OCI-LY7 (cell line): ENCODE results near the gene PC. TPM values are rescaled to one million over a fixed set of nuclear protein-coding genes. Genes with fewer than 3 reads are reported as not detected.

Experiments
- BruUV-seq: library from RNA; stranded (reverse); fragments of 400-500 nt; replicated peaks from 2 replicates; lab custom pipeline; 2021; lab: Mats Ljungman, UMichigan
- CTCF ChIA-PET: fragments of 300-600 bp; sonication (Branson Sonifier 250); formaldehyde crosslinking; loops from one replicate; lab custom pipeline; 2022; ENCODE audit warnings: antibody characterized with exemption; ENCODE audit not compliant: unreplicated experiment; lab: Charles Lee
- POLR2A ChIA-PET: fragments of 300-600 bp; sonication (Branson Sonifier 250); formaldehyde crosslinking; loops from one replicate; lab custom pipeline; 2022; ENCODE audit warnings: antibody characterized with exemption; lab: Charles Lee
- DNase-seq: peaks from one replicate; pipeline ENCODE4 v3.0.0-alpha.2; 2015; ENCODE audit warnings: low spot score
- H2AFZ ChIP-seq: fragments of 200-600 bp; sonication (generic), shearing (Covaris generic); 2 replicates; pipeline ENCODE4 v1.6.1; 2014; ENCODE audit warnings: mild to moderate bottlenecking, antibody characterized with exemption, low read length, moderate library complexity
- H3K27ac ChIP-seq: fragments of 200-600 bp; sonication (generic); 2 replicates; pipeline ENCODE4 v1.5.1; 2014; ENCODE audit warnings: mixed run types, low read depth, mild to moderate bottlenecking, moderate library complexity, low read length, inconsistent platforms; ENCODE audit not compliant: poor library complexity, severe bottlenecking
- H3K36me3 ChIP-seq: fragments of 200-600 bp; sonication (generic); 2 replicates; pipeline ENCODE4 v1.6.1; 2014; ENCODE audit warnings: mild to moderate bottlenecking, antibody characterized with exemption, low read length, moderate library complexity, mixed read lengths; ENCODE audit not compliant: insufficient read depth
- H3K4me1 ChIP-seq: fragments of 200-600 bp; sonication (generic); 2 replicates; pipeline ENCODE4 v1.5.1; 2014; ENCODE audit warnings: mild to moderate bottlenecking, low read length; ENCODE audit not compliant: insufficient read depth, poor library complexity, severe bottlenecking
- H3K4me2 ChIP-seq: fragments of 200-600 bp; sonication (generic); 2 replicates; pipeline ENCODE4 v1.6.1; 2014; ENCODE audit warnings: mild to moderate bottlenecking, low read length
- H3K4me3 ChIP-seq: fragments of 200-600 bp; sonication (generic); 2 replicates; pipeline ENCODE4 v1.5.1; 2014; ENCODE audit warnings: mild to moderate bottlenecking, low read depth, low read length; ENCODE audit not compliant: poor library complexity, severe bottlenecking
- H3K79me2 ChIP-seq: fragments of 200-600 bp; sonication (generic); 2 replicates; pipeline ENCODE4 v1.6.1; 2016; ENCODE audit warnings: low read depth, mild to moderate bottlenecking, low read length, moderate library complexity, mixed read lengths; ENCODE audit not compliant: insufficient read depth
- H3K9me2 ChIP-seq: fragments of 200-600 bp; sonication (generic); 2 replicates; pipeline ENCODE4 v1.6.1; 2016; ENCODE audit warnings: mild to moderate bottlenecking, low read length, mixed read lengths; ENCODE audit not compliant: insufficient read depth
- H3K9me3 ChIP-seq: fragments of 200-600 bp; sonication (generic); 2 replicates; pipeline ENCODE4 v1.6.1; 2014; ENCODE audit warnings: mild to moderate bottlenecking, mixed run types, low read length, mixed read lengths
- H4K20me1 ChIP-seq: fragments of 200-600 bp; sonication (generic); 2 replicates; pipeline ENCODE4 v1.6.1; 2014; ENCODE audit warnings: mild to moderate bottlenecking, antibody characterized with exemption, low read length, moderate library complexity, mixed read lengths; ENCODE audit not compliant: insufficient read depth
- CTCF ChIP-seq: fragments of 200-600 bp; sonication (generic); conservative IDR thresholded peaks from 2 replicates; pipeline ENCODE4 v1.5.1; 2014; ENCODE audit warnings: mild to moderate bottlenecking, antibody characterized with exemption, low read length, moderate library complexity, mixed read lengths
- EZH2phosphoT487 ChIP-seq: fragments of 200-600 bp; sonication (generic); IDR thresholded peaks from 2 replicates; pipeline ENCODE4 v1.6.1; 2018; ENCODE audit warnings: low read depth, borderline replicate concordance, mild to moderate bottlenecking, mixed run types, antibody characterized with exemption, low read length, moderate library complexity, mixed read lengths
- intact Hi-C: fragments of 100-400 bp; cut with micrococcal nuclease; formaldehyde crosslinking; loops from one replicate; pipeline ENCODE4 v1.10.0; 2022; ENCODE audit not compliant: unreplicated experiment
- total RNA-seq, 2 experiments: library from RNA; depleted of rRNA in 1 of 2; stranded (reverse); fragments of >200 nt in 1 of 2; shearing (Covaris generic) in 1 of 2; gene quantifications; 2 replicates each; pipeline ENCODE4 v1.2.3, GENCODE V29; 2014 to 2022

PC gene
- total RNA-seq, 2 experiments from 2014 or later = 10.4 to 12.7 TPM

- no peaks in the 10 kb centered on the region for H3K9me2 ChIP-seq
- H4K20me1 ChIP-seq = no peaks in the 10 kb centered on the region
- H3K9me3 ChIP-seq = no peaks in the 10 kb centered on the region
- no peaks in the 10 kb centered on the region for H3K4me1 ChIP-seq
- intact Hi-C loops = no loop called here
- BruUV-seq = no TSS peak
- no peak for DNase-seq
- H2AFZ ChIP-seq = no peak overlapping the region
- no peaks in the 10 kb centered on the region for H3K36me3 ChIP-seq
- CTCF ChIA-PET = no interaction called here
- H3K4me2 ChIP-seq = no peak overlapping the region
- TF ChIP-seq EZH2phosphoT487 = no peak
- no peak for TF ChIP-seq CTCF
- H3K27ac ChIP-seq = no peak overlapping the region
- POLR2A ChIA-PET = no interaction called here
- no peak overlapping the region for H3K4me3 ChIP-seq
- H3K79me2 ChIP-seq = no peaks in the 10 kb centered on the region
Measured at GRCh38 chr11:66891851-66892660, 66.1 kb downstream of the PC start.

GRCh38 chr11:66889960-66890359 lies 68.2 kb downstream of the PC start:
- Histone ChIP-seq H2AFZ (no peak overlapping the region), H3K36me3 (no peaks in the 10 kb centered on the region), H3K4me2 (no peak overlapping the region), H3K4me1 (no peaks in the 10 kb centered on the region), H3K27ac (no peak overlapping the region), H3K9me3 (no peaks in the 10 kb centered on the region), H3K4me3 (no peak overlapping the region), H3K9me2 (no peaks in the 10 kb centered on the region), H3K79me2 (no peaks in the 10 kb centered on the region), H4K20me1 (no peaks in the 10 kb centered on the region)
- DNase-seq = no peak
- no TSS peak for BruUV-seq
- TF ChIP-seq CTCF (no peak), EZH2phosphoT487 (no peak)
- POLR2A ChIA-PET = interaction anchor here (0.7 kb wide), 1 partner anchor 20 kb away, joined by 3 read pairs; no protein-coding TSS in a partner anchor
- intact Hi-C loops = no loop called here
- CTCF ChIA-PET = no interaction called here

GRCh38 chr11:66888282-66888681 lies 69.9 kb downstream of the PC start:
- no peak for TF ChIP-seq EZH2phosphoT487
- no peak for TF ChIP-seq CTCF
- BruUV-seq = no TSS peak
- no peak overlapping the region for H3K4me3 ChIP-seq
- no peak for DNase-seq
- ChIA-PET CTCF (no interaction called here), POLR2A (no interaction called here)
- H3K36me3 ChIP-seq = no peaks in the 10 kb centered on the region
- H2AFZ ChIP-seq = no peak overlapping the region
- H4K20me1 ChIP-seq = no peaks in the 10 kb centered on the region
- H3K9me3 ChIP-seq = no peaks in the 10 kb centered on the region
- H3K79me2 ChIP-seq = no peaks in the 10 kb centered on the region
- H3K9me2 ChIP-seq = no peaks in the 10 kb centered on the region
- no peaks in the 10 kb centered on the region for H3K4me1 ChIP-seq
- intact Hi-C loops = no loop called here
- H3K27ac ChIP-seq = no peak overlapping the region
- H3K4me2 ChIP-seq = no peak overlapping the region
